Brain microvascular endothelial cell (primary cell): ENCODE data around the gene TMPRSS15.

Experiments
- DNase-seq: peaks from one replicate; pipeline ENCODE4 v3.0.0-alpha.2; 2020
- H3K27ac ChIP-seq: fragments of 250-450 bp; sonication (Bioruptor Pico); 2 replicates; pipeline ENCODE4 v1.5.1; 2020; ENCODE audit warnings: mild to moderate bottlenecking, moderate library complexity
- H3K27me3 ChIP-seq: fragments of 250-450 bp; sonication (Bioruptor Pico); replicated peaks from 2 replicates; pipeline ENCODE4 v1.5.1; 2020; ENCODE audit warnings: mild to moderate bottlenecking
- H3K36me3 ChIP-seq: fragments of 250-450 bp; sonication (Bioruptor Pico); replicated peaks from 2 replicates; pipeline ENCODE4 v1.5.1; 2020; ENCODE audit warnings: mild to moderate bottlenecking
- H3K4me3 ChIP-seq: 2 replicates; pipeline ENCODE4 v1.5.1; 2011; ENCODE audit warnings: low read depth, mild to moderate bottlenecking, control low read depth, low read length, moderate library complexity
- CTCF ChIP-seq: IDR thresholded peaks from 2 replicates; pipeline ENCODE4 v1.5.1; 2011; ENCODE audit warnings: low read depth, mild to moderate bottlenecking, moderate library complexity, low read length, control low read depth, inconsistent platforms; ENCODE audit errors: missing control alignments
- in situ Hi-C: cut with HindIII; loops from 2 replicates; pipeline ENCODE4 v1.10.0; 2017; ENCODE audit warnings: low sequenced_read_pairs, low pct_ligation_motif_present

The TMPRSS15 gene

DNA sequence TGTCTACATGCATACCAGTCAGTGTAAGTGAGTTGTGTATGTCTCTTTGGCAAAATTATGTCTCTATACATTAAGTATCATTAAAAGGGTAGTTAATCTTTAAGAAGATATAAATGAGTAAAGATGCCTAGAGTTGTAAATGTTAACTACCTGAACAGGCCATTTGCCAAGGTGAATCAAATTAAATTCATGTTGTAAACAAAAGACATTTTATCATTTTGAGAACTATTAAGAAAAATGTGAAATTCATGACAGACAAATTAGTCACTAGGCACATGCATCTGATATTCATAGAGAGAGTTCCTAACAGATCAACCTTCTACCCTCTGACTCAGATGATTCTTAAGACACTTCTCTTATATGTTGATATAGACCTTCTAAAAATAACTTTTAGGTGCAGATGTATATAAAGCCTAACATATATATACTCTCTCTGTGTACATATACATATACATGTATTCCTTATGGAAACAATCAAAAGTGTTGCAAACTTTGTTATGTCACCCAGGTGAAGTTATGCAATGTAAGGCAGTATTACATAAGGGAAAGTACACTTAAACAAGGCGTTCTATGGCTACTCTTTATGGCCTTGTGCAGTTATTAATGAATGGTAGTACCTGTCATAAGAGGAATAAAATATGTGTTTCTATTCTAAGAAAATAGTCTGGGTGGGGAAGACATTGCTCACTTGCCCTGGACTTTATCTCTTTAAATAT, at the start of gene TMPRSS15:
TSS of gene TMPRSS15 (minus strand) at position 51 of the 716 bp plus-strand sequence. CDS start 163 bp downstream, outside the sequence.
- in situ Hi-C loops, result no loop called here
- Histone ChIP-seq H3K27ac (no peak within 1 kb of the TSS), H3K4me3 (no peak within 1 kb of the TSS), H3K36me3 (no peaks in the 10 kb centered on the region), H3K27me3 (no peaks in the 10 kb centered on the region)
- TF ChIP-seq CTCF, result no peak
- DNase-seq, result no peak

DNA sequence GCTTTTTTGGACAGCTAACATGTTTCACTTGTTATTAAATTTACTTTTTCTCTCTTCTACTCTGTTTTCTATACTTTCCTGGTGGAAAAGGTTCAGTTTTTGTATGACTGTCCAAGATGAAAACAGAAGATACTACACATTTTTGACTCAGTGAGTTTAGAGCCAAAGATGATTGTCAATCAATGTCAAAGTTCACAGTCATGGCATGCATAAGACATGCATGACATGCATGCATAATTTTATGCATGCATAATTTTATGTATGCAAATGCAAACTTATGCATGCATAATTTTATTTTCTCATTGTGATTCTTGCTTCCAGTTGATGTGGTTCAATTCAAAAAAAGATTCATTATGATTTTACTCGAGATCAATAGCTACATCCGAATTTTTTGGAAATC, 48.1 kb upstream of the TMPRSS15 start:
- H3K27me3 ChIP-seq, result no peaks in the 10 kb centered on the region
- H3K36me3 ChIP-seq, result no peaks in the 10 kb centered on the region
- no peak for DNase-seq
- in situ Hi-C loops, result no loop called here
- H3K27ac ChIP-seq, result no peak overlapping the region
- no peak overlapping the region for H3K4me3 ChIP-seq
- TF ChIP-seq CTCF, result no peak

- TF ChIP-seq CTCF, result no peak
- H3K4me3 ChIP-seq, result no peak overlapping the region
- H3K36me3 ChIP-seq, result no peaks in the 10 kb centered on the region
- no peak for DNase-seq
- no peaks in the 10 kb centered on the region for H3K27me3 ChIP-seq
- in situ Hi-C loops, result no loop called here
- no peak overlapping the region for H3K27ac ChIP-seq
Measured at GRCh38 chr21:18449605-18450550, 46.3 kb upstream of the TMPRSS15 start.

GRCh38 chr21:18443701-18444100, 40.1 kb upstream of the TMPRSS15 start:
- Histone ChIP-seq H3K27ac (no peak overlapping the region), H3K4me3 (no peak overlapping the region), H3K36me3 (no peaks in the 10 kb centered on the region), H3K27me3 (no peaks in the 10 kb centered on the region)
- TF ChIP-seq CTCF, result no peak
- in situ Hi-C loops, result no loop called here
- DNase-seq, result no peak

DNA sequence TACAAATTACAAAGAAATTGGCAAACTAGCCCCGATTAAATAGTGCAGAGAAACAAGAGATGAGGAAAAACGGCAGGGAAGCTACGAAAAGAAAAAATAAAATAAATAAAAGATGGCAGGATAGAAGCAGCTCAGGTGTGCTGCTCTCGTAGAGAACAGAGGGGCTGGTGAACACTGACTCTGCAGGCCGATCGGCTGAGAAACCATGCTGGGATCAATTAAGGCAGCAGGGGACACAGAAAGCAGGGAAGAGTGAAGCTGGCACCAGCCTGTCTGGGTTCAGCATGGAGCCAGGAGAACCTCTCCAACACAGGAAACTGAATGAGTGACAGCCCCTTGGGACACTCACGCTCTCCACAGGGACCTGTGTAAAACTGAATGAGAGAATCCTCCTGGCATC, 39.5 kb upstream of the TMPRSS15 start:
- H3K27ac ChIP-seq, result no peak overlapping the region
- H3K4me3 ChIP-seq, result no peak overlapping the region
- no peaks in the 10 kb centered on the region for H3K36me3 ChIP-seq
- in situ Hi-C loops, result no loop called here
- no peaks in the 10 kb centered on the region for H3K27me3 ChIP-seq
- no peak for DNase-seq
- TF ChIP-seq CTCF, result no peak
